GM18526 (cell line): ENCODE data around the gene FAR2.

ENCODE experiments used
- POLR2A ChIP-seq: IDR thresholded peaks from 3 replicates; pipeline ENCODE4 v1.6.1; 2011; ENCODE audit not compliant: insufficient read length; ENCODE audit errors: extremely low read depth

FAR2 gene

GRCh38 chr12:29239336-29239735 is 90.3 kb downstream of the FAR2 start:
- no peak for TF ChIP-seq POLR2A

GRCh38 chr12:29240441-29240840 is 91.4 kb downstream of the FAR2 start:
- TF ChIP-seq POLR2A = no peak

GRCh38 chr12:29241821-29242591 is 92.9 kb downstream of the FAR2 start:
- no peak for TF ChIP-seq POLR2A

- no peak for TF ChIP-seq POLR2A
These were observed 93.9 kb downstream of the FAR2 start for GRCh38 chr12:29242921-29243431.

GRCh38 chr12:29244159-29244765 is 95.2 kb downstream of the FAR2 start:
- no peak for TF ChIP-seq POLR2A

GRCh38 chr12:29245246-29245645 is 96.2 kb downstream of the FAR2 start:
- no peak for TF ChIP-seq POLR2A

GRCh38 chr12:29249930-29250329 is 100.9 kb downstream of the FAR2 start:
- TF ChIP-seq POLR2A = no peak

- TF ChIP-seq POLR2A = no peak
These were observed 105.0 kb downstream of the FAR2 start for GRCh38 chr12:29253906-29254625.

- TF ChIP-seq POLR2A = no peak
These were observed 106.0 kb downstream of the FAR2 start for GRCh38 chr12:29255042-29255441.

- no peak for TF ChIP-seq POLR2A
These were observed 107.5 kb downstream of the FAR2 start for GRCh38 chr12:29256598-29256997.

GRCh38 chr12:29264424-29264823 is 115.3 kb downstream of the FAR2 start:
- no peak for TF ChIP-seq POLR2A

- TF ChIP-seq POLR2A = no peak
These were observed 120.8 kb downstream of the FAR2 start for GRCh38 chr12:29269706-29270408.

- TF ChIP-seq POLR2A = no peak
These were observed 121.4 kb downstream of the FAR2 start for GRCh38 chr12:29270446-29270845.

- TF ChIP-seq POLR2A = no peak
These were observed 124.2 kb downstream of the FAR2 start for GRCh38 chr12:29273178-29273843.

- no peak for TF ChIP-seq POLR2A
These were observed 126.8 kb downstream of the FAR2 start for GRCh38 chr12:29275834-29276233.

- TF ChIP-seq POLR2A = no peak
These were observed 128.2 kb downstream of the FAR2 start for GRCh38 chr12:29277231-29277630.
